PFSK-1 (cell line): Measurements from ENCODE around the gene OAF.

Source experiments
- POLR2AphosphoS5 ChIP-seq: IDR thresholded peaks from 2 replicates; pipeline ENCODE4 v1.6.1; 2012; ENCODE audit warnings: low read depth, mild to moderate bottlenecking, control low read depth, low read length, moderate library complexity
- TAF1 ChIP-seq: IDR thresholded peaks from 2 replicates; pipeline ENCODE4 v1.6.1; 2012; ENCODE audit warnings: low read length, control low read depth, borderline replicate concordance; ENCODE audit not compliant: insufficient read depth
- TF ChIP-seq, protein P1 (sequence below), 2 experiments: IDR thresholded peaks; 2 replicates each; pipeline versions ENCODE4 v1.6.1 to v1.8.0; 2011 to 2012; ENCODE audit warnings: low read depth in 2 of 2, low read length in 2 of 2, control low read depth in 1 of 2, inconsistent platforms in 1 of 2, mild to moderate bottlenecking in 1 of 2, moderate library complexity in 1 of 2; ENCODE audit not compliant: insufficient read depth in 1 of 2

DNA sequence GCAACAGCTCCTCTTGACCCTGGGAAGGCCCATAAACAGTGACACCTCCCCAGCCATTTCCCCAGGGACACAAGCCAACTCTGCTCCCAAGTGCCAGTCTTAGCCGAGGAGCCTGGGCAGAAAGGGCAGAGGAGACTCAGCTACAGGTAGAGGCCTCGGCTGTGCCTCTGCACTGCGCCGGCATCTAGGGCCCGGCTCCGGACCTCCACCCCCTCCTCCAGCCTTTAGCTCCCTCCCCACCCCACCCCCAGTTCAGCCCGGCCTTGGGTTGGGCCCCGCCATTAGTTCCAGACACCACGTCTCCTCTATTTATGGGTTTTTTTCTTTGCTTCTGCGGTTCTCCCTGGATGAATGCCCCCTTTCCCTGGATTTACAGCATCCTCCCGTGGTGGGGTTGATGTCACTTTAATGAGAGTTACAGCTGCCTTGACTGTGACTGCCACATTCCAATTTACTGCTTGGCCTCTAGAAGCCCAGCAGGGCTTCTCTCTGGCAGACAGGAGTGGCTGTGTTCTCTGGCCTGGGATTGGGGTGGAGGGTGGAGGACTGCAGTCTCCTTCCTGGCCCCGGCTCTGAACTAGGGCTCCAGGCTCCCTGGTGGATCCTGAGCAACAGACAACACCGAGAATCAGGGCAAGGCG, 13.5 kb upstream of the OAF start:
- no peak for TF ChIP-seq POLR2AphosphoS5
- TF ChIP-seq TAF1, result no peak
- TF ChIP-seq, protein P1, sequence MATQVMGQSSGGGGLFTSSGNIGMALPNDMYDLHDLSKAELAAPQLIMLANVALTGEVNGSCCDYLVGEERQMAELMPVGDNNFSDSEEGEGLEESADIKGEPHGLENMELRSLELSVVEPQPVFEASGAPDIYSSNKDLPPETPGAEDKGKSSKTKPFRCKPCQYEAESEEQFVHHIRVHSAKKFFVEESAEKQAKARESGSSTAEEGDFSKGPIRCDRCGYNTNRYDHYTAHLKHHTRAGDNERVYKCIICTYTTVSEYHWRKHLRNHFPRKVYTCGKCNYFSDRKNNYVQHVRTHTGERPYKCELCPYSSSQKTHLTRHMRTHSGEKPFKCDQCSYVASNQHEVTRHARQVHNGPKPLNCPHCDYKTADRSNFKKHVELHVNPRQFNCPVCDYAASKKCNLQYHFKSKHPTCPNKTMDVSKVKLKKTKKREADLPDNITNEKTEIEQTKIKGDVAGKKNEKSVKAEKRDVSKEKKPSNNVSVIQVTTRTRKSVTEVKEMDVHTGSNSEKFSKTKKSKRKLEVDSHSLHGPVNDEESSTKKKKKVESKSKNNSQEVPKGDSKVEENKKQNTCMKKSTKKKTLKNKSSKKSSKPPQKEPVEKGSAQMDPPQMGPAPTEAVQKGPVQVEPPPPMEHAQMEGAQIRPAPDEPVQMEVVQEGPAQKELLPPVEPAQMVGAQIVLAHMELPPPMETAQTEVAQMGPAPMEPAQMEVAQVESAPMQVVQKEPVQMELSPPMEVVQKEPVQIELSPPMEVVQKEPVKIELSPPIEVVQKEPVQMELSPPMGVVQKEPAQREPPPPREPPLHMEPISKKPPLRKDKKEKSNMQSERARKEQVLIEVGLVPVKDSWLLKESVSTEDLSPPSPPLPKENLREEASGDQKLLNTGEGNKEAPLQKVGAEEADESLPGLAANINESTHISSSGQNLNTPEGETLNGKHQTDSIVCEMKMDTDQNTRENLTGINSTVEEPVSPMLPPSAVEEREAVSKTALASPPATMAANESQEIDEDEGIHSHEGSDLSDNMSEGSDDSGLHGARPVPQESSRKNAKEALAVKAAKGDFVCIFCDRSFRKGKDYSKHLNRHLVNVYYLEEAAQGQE (IDR thresholded peaks at IDR 0.05; ENCODE audit: insufficient read depth in 1 of 2, low read depth in 2 of 2, low read length in 2 of 2), result no peak
